Right cardiac atrium (tissue), 5 donors: ENCODE measurements around the gene HOXD1. TPM values are rescaled to one million over a fixed set of nuclear protein-coding genes. Genes with fewer than 3 reads are reported as not detected.

ENCODE experiments used
- ATAC-seq, 2 donors: fragments of 200-7000 bp; cut with Tn5 transposase; one replicate each; pipeline versions ENCODE4 v1.8.0 to v1.9.1; 2020; ENCODE audit warnings: moderate library complexity in 2 of 2, mild to moderate bottlenecking in 1 of 2
- DNase-seq, 3 donors: peaks; one replicate each; pipeline ENCODE4 v3.0.0-alpha.2; 2020
- H3K27ac ChIP-seq: one replicate; pipeline ENCODE4 v1.5.1; 2013; ENCODE audit warnings: mild to moderate bottlenecking, low read length, control low read depth, moderate library complexity
- H3K27me3 ChIP-seq: one replicate; pipeline ENCODE4 v1.6.1; 2013; ENCODE audit not compliant: control insufficient read depth, insufficient read depth
- H3K4me1 ChIP-seq: one replicate; pipeline ENCODE4 v1.6.1; 2013; ENCODE audit warnings: low read length; ENCODE audit not compliant: control insufficient read depth, insufficient read depth
- H3K4me3 ChIP-seq: one replicate; pipeline ENCODE4 v1.5.1; 2013; ENCODE audit warnings: low read length, control low read depth
- H3K9me3 ChIP-seq: one replicate; pipeline ENCODE4 v1.6.1; 2013; ENCODE audit warnings: low read length; ENCODE audit not compliant: control insufficient read depth
- WGBS: extraction: QIAGEN DNeasy Blood & Tissue Kit; methylation state at CpG from one replicate; pipeline ENCODE4 v1.1.7; 2013; 5-methylcytosine and 5-hydroxymethylcytosine counted together
- intact Hi-C, 4 donors: fragments of 100-400 bp; cut with DNase I; formaldehyde crosslinking; loops; one replicate each; pipeline versions ENCODE4 v1.11.0 to v1.14.0; 2022 to 2023
- polyA plus RNA-seq: library from polyadenylated mRNA; stranded (reverse); fragments of 200-250 nt; gene quantifications from one replicate; pipeline ENCODE4 v1.2.3, GENCODE V29; 2013
- total RNA-seq, 4 donors: library from RNA; stranded (reverse); fragmentation: NEBNext Ultra II Directional; extraction: Animal tissue kit (Norgen Biotek cat#: 25700); gene quantifications; one replicate each; pipeline ENCODE4 v1.2.1, GENCODE V29; 2021
- donor health status: healthy with polysubstance abuse.
- donor health status: DM: no; HTN: yes; CAD: no.
- donor health status: DM: no; HTN: no; CAD: no.
- donor health status: DM: no; HTN: yes; CAD: no; lungs with severe emphysema.
- donor health status: DM: yes; HTN: yes; CAD: no.

HOXD1 gene
- total and polyA plus RNA-seq, 5 donors, result 0.05 TPM; not detected in 4

- ATAC-seq, result no peak
- H3K27me3 ChIP-seq, result peaks cover 11% of the 10 kb centered on the region
- DNase-seq, result no peak
- WGBS, result 89% methylated on average over 1 of the region's 1 CpG
- H3K4me3 ChIP-seq, result no peak overlapping the region
- no peaks in the 10 kb centered on the region for H3K9me3 ChIP-seq
- intact Hi-C loops, result no loop called here
- no peak overlapping the region for H3K27ac ChIP-seq
- H3K4me1 ChIP-seq, result no peaks in the 10 kb centered on the region
These were observed 17.7 kb upstream of the HOXD1 start for GRCh38 chr2:176170602-176171305.

- DNase-seq (no peak), ATAC-seq (peak in 1 of 2 donors; percentile 38)
These were observed 17.0 kb upstream of the HOXD1 start for GRCh38 chr2:176171351-176172006.

GRCh38 chr2:176172007-176172894 is 16.2 kb upstream of the HOXD1 start:
- Histone ChIP-seq H3K27me3 (peaks cover 10% of the 10 kb centered on the region), H3K9me3 (no peaks in the 10 kb centered on the region), H3K27ac (no peak overlapping the region), H3K4me3 (no peak overlapping the region), H3K4me1 (no peaks in the 10 kb centered on the region)
- intact Hi-C loops, result no loop called here
- no peak for ATAC-seq
- 17% methylated on average over 60 of the region's 60 CpGs for WGBS
- no peak for DNase-seq

More at GRCh38 chr2:176171351-176172006, 17.0 kb upstream of the HOXD1 start:
- WGBS, result 15% methylated on average over 51 of the region's 51 CpGs
- H3K27ac ChIP-seq, result no peak overlapping the region
- H3K27me3 ChIP-seq, result peaks cover 11% of the 10 kb centered on the region
- no peak overlapping the region for H3K4me3 ChIP-seq
- intact Hi-C loops, result no loop called here
- H3K9me3 ChIP-seq, result no peaks in the 10 kb centered on the region
- no peaks in the 10 kb centered on the region for H3K4me1 ChIP-seq

GRCh38 chr2:176172895-176173566 is 15.4 kb upstream of the HOXD1 start:
- Histone ChIP-seq H3K27me3 (peaks cover 7% of the 10 kb centered on the region), H3K4me1 (no peaks in the 10 kb centered on the region), H3K27ac (no peak overlapping the region), H3K9me3 (no peaks in the 10 kb centered on the region), H3K4me3 (no peak overlapping the region)
- ATAC-seq (no peak), DNase-seq (no peak)
- WGBS, result 28% methylated on average over 14 of the region's 14 CpGs
- intact Hi-C loops, result no loop called here

GRCh38 chr2:176173567-176174381 is 14.7 kb upstream of the HOXD1 start:
- Histone ChIP-seq H3K4me1 (no peaks in the 10 kb centered on the region), H3K27me3 (peaks cover 7% of the 10 kb centered on the region), H3K4me3 (no peak overlapping the region), H3K27ac (no peak overlapping the region), H3K9me3 (no peaks in the 10 kb centered on the region)
- WGBS, result 14% methylated on average over 7 of the region's 7 CpGs
- DNase-seq (no peak), ATAC-seq (no peak)
- intact Hi-C loops, result no loop called here

- DNase-seq (no peak), ATAC-seq (no peak)
- Histone ChIP-seq H3K27ac (no peak overlapping the region), H3K4me1 (no peaks in the 10 kb centered on the region), H3K9me3 (no peaks in the 10 kb centered on the region), H3K27me3 (peaks cover 7% of the 10 kb centered on the region), H3K4me3 (no peak overlapping the region)
- intact Hi-C loops, result no loop called here
- 12% methylated on average over 14 of the region's 14 CpGs for WGBS
These were observed 14.1 kb upstream of the HOXD1 start for GRCh38 chr2:176174382-176174823.

GRCh38 chr2:176174824-176175708 is 13.4 kb upstream of the HOXD1 start:
- no peak for ATAC-seq

GRCh38 chr2:176175709-176176607 is 12.5 kb upstream of the HOXD1 start:
- intact Hi-C loops, result no loop called here
- no peak for ATAC-seq
- H3K27ac ChIP-seq, result no peak overlapping the region
- WGBS, result 79% methylated on average over 7 of the region's 7 CpGs
- DNase-seq, result no peak
- no peaks in the 10 kb centered on the region for H3K9me3 ChIP-seq
- no peaks in the 10 kb centered on the region for H3K4me1 ChIP-seq
- peaks cover 4% of the 10 kb centered on the region for H3K27me3 ChIP-seq
- H3K4me3 ChIP-seq, result no peak overlapping the region

More at GRCh38 chr2:176174824-176175708, 13.4 kb upstream of the HOXD1 start:
- DNase-seq, result no peak
- Histone ChIP-seq H3K27ac (no peak overlapping the region), H3K9me3 (no peaks in the 10 kb centered on the region), H3K4me1 (no peaks in the 10 kb centered on the region), H3K27me3 (peaks cover 3% of the 10 kb centered on the region), H3K4me3 (no peak overlapping the region)
- 27% methylated on average over 47 of the region's 47 CpGs for WGBS
- intact Hi-C loops, result no loop called here

- intact Hi-C loops, result no loop called here
- no peaks in the 10 kb centered on the region for H3K9me3 ChIP-seq
- no peak overlapping the region for H3K27ac ChIP-seq
- no peak for DNase-seq
- H3K27me3 ChIP-seq, result peaks cover 4% of the 10 kb centered on the region
- H3K4me3 ChIP-seq, result no peak overlapping the region
- ATAC-seq, result no peak
- no peaks in the 10 kb centered on the region for H3K4me1 ChIP-seq
- 14% methylated on average over 12 of the region's 12 CpGs for WGBS
These were observed 10.9 kb upstream of the HOXD1 start for GRCh38 chr2:176177580-176178037.
